NCI-H526 treated with DMSO at 0.1 percent for 48 hours (cell line): ENCODE measurements around the gene CYP17A1.

Source experiments
- DNase-seq: peaks from one replicate; lab custom pipeline; 2025; lab: John Stamatoyannopoulos, UW

The CYP17A1 gene

GRCh38 chr10:102804382-102805055 is 32.7 kb downstream of the CYP17A1 start:
- DNase-seq = no peak

- DNase-seq = no peak
Measured at GRCh38 chr10:102802920-102803534, 34.2 kb downstream of the CYP17A1 start.

GRCh38 chr10:102801978-102802377 is 35.2 kb downstream of the CYP17A1 start:
- no peak for DNase-seq

GRCh38 chr10:102801496-102801895 is 35.7 kb downstream of the CYP17A1 start:
- no peak for DNase-seq

GRCh38 chr10:102800611-102801335 is 36.4 kb downstream of the CYP17A1 start:
- no peak for DNase-seq

- DNase-seq = no peak
Measured at GRCh38 chr10:102799691-102800471, 37.3 kb downstream of the CYP17A1 start.

- no peak for DNase-seq
Measured at GRCh38 chr10:102796407-102797176, 40.6 kb downstream of the CYP17A1 start.

GRCh38 chr10:102795453-102796406 is 41.5 kb downstream of the CYP17A1 start:
- DNase-seq = no peak

GRCh38 chr10:102791754-102792395 is 45.3 kb downstream of the CYP17A1 start:
- no peak for DNase-seq

- no peak for DNase-seq
Measured at GRCh38 chr10:102785818-102786217, 51.4 kb downstream of the CYP17A1 start.

GRCh38 chr10:102783568-102783967 is 53.6 kb downstream of the CYP17A1 start:
- no peak for DNase-seq

- no peak for DNase-seq
Measured at GRCh38 chr10:102782673-102783551, 54.3 kb downstream of the CYP17A1 start.

GRCh38 chr10:102781921-102782557 is 55.2 kb downstream of the CYP17A1 start:
- DNase-seq = no peak

- no peak for DNase-seq
Measured at GRCh38 chr10:102781090-102781920, 55.9 kb downstream of the CYP17A1 start.
